Measurements from ENCODE around the gene XRN1. TPM values are rescaled to one million over a fixed set of nuclear protein-coding genes. Genes with fewer than 3 reads are reported as not detected.

The XRN1 gene
- total and polyA plus RNA-seq, 2 of the 8 experiments (the other 6 are each of a cell fraction or from before 2014, with no cell fraction given): 1.9 to 17.2 TPM

- no peak overlapping the region for H2BK15ac ChIP-seq (ENCODE audit: low read length)
Observed at GRCh38 chr3:142355692-142356091, 92.1 kb downstream of the XRN1 start.

More at GRCh38 chr3:142355692-142356091, 92.1 kb downstream of the XRN1 start:
- Histone ChIP-seq H2AFZ (ENCODE audit: low read length) (no peak overlapping the region), H4K8ac (ENCODE audit: extremely low read depth, insufficient read depth, low read length) (no peak overlapping the region), H4K20me1 (replicated peaks in 1 of 2; ENCODE audit: control insufficient read depth in 1 of 2, insufficient read depth in 2 of 2, low read length in 2 of 2) (no peaks in the 10 kb centered on the region), H3K18ac (ENCODE audit: extremely low read depth, low read length) (no peak overlapping the region), H2BK120ac (replicated peaks; ENCODE audit: low read depth, low read length) (no peak overlapping the region), H4K5ac (ENCODE audit: insufficient read length, low read depth, low read length) (no peak overlapping the region), H3K9ac (replicated peaks in 1 of 4; ENCODE audit: extremely low read depth in 1 of 4, low read depth in 3 of 4, low read length in 3 of 4) (no peak overlapping the region), H4K91ac (replicated peaks; ENCODE audit: insufficient read length, low read length) (no peak overlapping the region), H3K4me3 (ENCODE audit: extremely low read depth in 1 of 4, insufficient read depth in 2 of 4, low read depth in 3 of 4, low read length in 4 of 4) (no peak overlapping the region), H3K27me3 (replicated peaks in 1 of 4; ENCODE audit: control insufficient read depth in 3 of 4, extremely low read depth in 1 of 4, insufficient read depth in 3 of 4, low read length in 3 of 4) (no peaks in the 10 kb centered on the region), H3K9me3 (ENCODE audit: insufficient read depth in 2 of 2, low read depth in 1 of 2, low read length in 1 of 2) (no peaks in the 10 kb centered on the region), H3K4me2 (ENCODE audit: insufficient read depth in 1 of 2, low read depth in 2 of 2, low read length in 2 of 2) (no peak overlapping the region), H3K56ac (replicated peaks; ENCODE audit: insufficient read length, low read depth, low read length) (no peak overlapping the region), H3K23me2 (ENCODE audit: low read depth, low read length) (no peaks in the 10 kb centered on the region), H3K4me1 (replicated peaks in 1 of 4; ENCODE audit: control insufficient read depth in 3 of 4, insufficient read depth in 4 of 4, low read length in 3 of 4) (no peaks in the 10 kb centered on the region), H2BK20ac (ENCODE audit: low read length) (no peak overlapping the region), H3K23ac (ENCODE audit: insufficient read length) (no peak overlapping the region), H3K79me2 (ENCODE audit: control insufficient read depth in 1 of 2, insufficient read depth in 2 of 2, low read length in 2 of 2) (no peaks in the 10 kb centered on the region), H3K36me3 (ENCODE audit: control insufficient read depth in 2 of 4, insufficient read depth in 4 of 4, low read length in 3 of 4) (peaks cover 0 to 21% (median 4%) of the 10 kb centered on the region in 4 experiments; a peak in 3 of 8 replicates), H2BK5ac (ENCODE audit: low read depth, low read length) (no peak overlapping the region), H3K14ac (ENCODE audit: insufficient read length) (no peak overlapping the region), H3K79me1 (ENCODE audit: low read depth, low read length) (no peaks in the 10 kb centered on the region), H2BK12ac (ENCODE audit: low read depth, low read length) (no peak overlapping the region), H3K4ac (replicated peaks; ENCODE audit: insufficient read length, low read depth, low read length) (no peak overlapping the region), H3K27ac (ENCODE audit: low read depth, low read length) (no peak overlapping the region), H2AK5ac (ENCODE audit: low read depth, low read length) (no peak overlapping the region)
- 83% methylated on average over 3 of the region's 3 CpGs; no CpG with 5 or more reads in 1 of the 2 experiments for WGBS, 2 experiments (ENCODE audit: extremely low coverage in 1 of 2, insufficient coverage in 1 of 2, insufficient read length in 1 of 2, insufficient replicate concordance in 2 of 2, low coverage in 1 of 2, low lambda C conversion rate in 2 of 2, missing lambda C conversion rate in 1 of 2)
- no peak for FAIRE-seq
- TF ChIP-seq RNF2 (IDR thresholded peaks at IDR 0.05; ENCODE audit: borderline replicate concordance, low read depth, low read length, missing control alignments, poor library complexity, severe bottlenecking) (no peak), CREB1 (IDR thresholded peaks at IDR 0.05) (no peak), RXRA (IDR thresholded peaks at IDR 0.05; ENCODE audit: insufficient read depth, low read depth, low read length) (no peak), JUN (IDR thresholded peaks at IDR 0.05; ENCODE audit: low read depth, low read length) (no peak), GABPA (IDR thresholded peaks at IDR 0.05; ENCODE audit: borderline replicate concordance, insufficient read depth, low read length) (no peak), SP4 (IDR thresholded peaks at IDR 0.05; ENCODE audit: low read length) (no peak), CTBP2 (IDR thresholded peaks at IDR 0.05; ENCODE audit: borderline replicate concordance, insufficient read depth, insufficient read length, low read length) (no peak), MAFK (IDR thresholded peaks at IDR 0.05; ENCODE audit: low read depth, low read length) (no peak), CBX5 (IDR thresholded peaks at IDR 0.05; ENCODE audit: low read depth, low read length) (no peak), ATF3 (IDR thresholded peaks at IDR 0.05; ENCODE audit: insufficient read depth, low read depth, low read length) (no peak)
- POLR2A ChIA-PET (ENCODE audit: partially characterized antibody): interaction anchor here (0.6 kb wide), 2 partner anchors 119 to 550 kb away, joined by 3 read pairs; no protein-coding TSS in a partner anchor
- no peak for DNase-seq (ENCODE audit: low read depth in 1 of 2, low spot score in 2 of 2)
- CTCF ChIA-PET (ENCODE audit: partially characterized antibody): no interaction called here
